ENCODE data around the gene TRIM25.

- TF ChIP-seq, protein P1, sequence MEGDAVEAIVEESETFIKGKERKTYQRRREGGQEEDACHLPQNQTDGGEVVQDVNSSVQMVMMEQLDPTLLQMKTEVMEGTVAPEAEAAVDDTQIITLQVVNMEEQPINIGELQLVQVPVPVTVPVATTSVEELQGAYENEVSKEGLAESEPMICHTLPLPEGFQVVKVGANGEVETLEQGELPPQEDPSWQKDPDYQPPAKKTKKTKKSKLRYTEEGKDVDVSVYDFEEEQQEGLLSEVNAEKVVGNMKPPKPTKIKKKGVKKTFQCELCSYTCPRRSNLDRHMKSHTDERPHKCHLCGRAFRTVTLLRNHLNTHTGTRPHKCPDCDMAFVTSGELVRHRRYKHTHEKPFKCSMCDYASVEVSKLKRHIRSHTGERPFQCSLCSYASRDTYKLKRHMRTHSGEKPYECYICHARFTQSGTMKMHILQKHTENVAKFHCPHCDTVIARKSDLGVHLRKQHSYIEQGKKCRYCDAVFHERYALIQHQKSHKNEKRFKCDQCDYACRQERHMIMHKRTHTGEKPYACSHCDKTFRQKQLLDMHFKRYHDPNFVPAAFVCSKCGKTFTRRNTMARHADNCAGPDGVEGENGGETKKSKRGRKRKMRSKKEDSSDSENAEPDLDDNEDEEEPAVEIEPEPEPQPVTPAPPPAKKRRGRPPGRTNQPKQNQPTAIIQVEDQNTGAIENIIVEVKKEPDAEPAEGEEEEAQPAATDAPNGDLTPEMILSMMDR (conservative IDR thresholded peaks at IDR 0.05 in 1 of 2, IDR thresholded peaks at IDR 0.05 in 1 of 2; ENCODE audit: low read depth in 1 of 2, low read length in 2 of 2) = no peak
- no peak for TF ChIP-seq EZH2 (IDR thresholded peaks at IDR 0.05; ENCODE audit: low read length, missing control alignments)
Measured at GRCh38 chr17:56937687-56938086, 23.8 kb upstream of the TRIM25 start.

Measured in fibroblast of lung (primary cell).